NCI-H2196 (cell line): ENCODE results near the gene OPN1MW2.
"Not testable (repeated sequence)": the region's sequence is repeated elsewhere in the genome, so short reads cannot be mapped to it uniquely, and the experiment has no call there.

Experiments
- DNase-seq: peaks from one replicate; lab custom pipeline; 2025; ENCODE audit not compliant: unreplicated experiment; lab: John Stamatoyannopoulos, UW

Gene OPN1MW2

DNA sequence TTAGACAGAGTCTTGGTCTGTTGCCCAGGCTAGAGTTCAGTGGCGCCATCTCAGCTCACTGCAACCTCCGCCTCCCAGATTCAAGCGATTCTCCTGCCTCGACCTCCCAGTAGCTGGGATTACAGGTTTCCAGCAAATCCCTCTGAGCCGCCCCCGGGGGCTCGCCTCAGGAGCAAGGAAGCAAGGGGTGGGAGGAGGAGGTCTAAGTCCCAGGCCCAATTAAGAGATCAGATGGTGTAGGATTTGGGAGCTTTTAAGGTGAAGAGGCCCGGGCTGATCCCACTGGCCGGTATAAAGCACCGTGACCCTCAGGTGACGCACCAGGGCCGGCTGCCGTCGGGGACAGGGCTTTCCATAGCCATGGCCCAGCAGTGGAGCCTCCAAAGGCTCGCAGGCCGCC is at the start of gene OPN1MW2:
OPN1MW2 (plus strand) TSS at position 301 of the 400 bp plus-strand sequence; CDS start at position 361, 60 bp downstream.
- DNase-seq: not testable (repeated sequence)

DNA sequence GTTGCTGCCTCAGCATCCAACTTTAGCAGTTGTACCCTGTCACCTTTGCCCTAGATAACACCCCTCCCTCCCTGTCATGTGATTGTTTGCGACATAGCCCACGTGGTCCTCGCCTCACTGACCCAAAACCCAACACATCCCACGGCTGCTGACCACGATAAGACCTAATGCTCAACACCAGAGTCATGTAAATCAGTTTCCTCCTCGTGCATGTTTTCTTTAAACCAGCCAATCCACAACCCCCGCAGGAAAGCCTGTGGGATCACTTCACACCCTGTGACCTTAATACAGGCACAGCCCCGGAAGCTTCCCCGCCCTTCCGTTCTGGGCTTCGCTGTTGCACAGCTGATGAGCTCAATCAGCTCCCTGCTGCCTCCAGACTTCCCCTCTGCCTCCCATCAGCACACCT is 47.0 kb upstream of the OPN1MW2 start:
- not testable (repeated sequence) for DNase-seq

DNA sequence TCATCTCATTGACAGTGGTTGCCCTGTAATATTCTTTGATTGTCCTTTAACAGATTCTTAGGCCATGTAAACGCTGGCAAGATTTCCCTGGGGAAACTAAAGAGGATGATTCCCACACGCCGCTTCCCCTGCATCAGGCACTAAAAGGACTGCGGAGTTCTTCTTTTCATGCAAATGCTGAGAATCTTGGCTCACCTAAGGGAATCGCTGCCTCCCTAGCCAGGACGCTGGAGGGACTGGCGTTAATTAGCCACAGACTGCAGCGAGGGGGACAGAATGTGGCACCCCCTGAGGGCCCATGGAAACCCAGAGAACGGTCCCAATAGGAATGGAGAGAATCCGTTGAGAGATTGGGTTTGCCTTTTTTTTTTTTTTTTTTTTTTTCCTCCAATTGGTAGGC is 45.2 kb upstream of the OPN1MW2 start:
- DNase-seq: not testable (repeated sequence)

DNA sequence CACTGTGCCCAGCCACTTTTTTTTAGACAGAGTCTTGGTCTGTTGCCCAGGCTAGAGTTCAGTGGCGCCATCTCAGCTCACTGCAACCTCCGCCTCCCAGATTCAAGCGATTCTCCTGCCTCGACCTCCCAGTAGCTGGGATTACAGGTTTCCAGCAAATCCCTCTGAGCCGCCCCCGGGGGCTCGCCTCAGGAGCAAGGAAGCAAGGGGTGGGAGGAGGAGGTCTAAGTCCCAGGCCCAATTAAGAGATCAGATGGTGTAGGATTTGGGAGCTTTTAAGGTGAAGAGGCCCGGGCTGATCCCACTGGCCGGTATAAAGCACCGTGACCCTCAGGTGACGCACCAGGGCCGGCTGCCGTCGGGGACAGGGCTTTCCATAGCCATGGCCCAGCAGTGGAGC is 37.3 kb upstream of the OPN1MW2 start, which contains the start of gene OPN1MW:
OPN1MW (plus strand) TSS at position 301 of the 400 bp plus-strand sequence; CDS start at position 383, 82 bp downstream.
- not testable (repeated sequence) for DNase-seq

DNA sequence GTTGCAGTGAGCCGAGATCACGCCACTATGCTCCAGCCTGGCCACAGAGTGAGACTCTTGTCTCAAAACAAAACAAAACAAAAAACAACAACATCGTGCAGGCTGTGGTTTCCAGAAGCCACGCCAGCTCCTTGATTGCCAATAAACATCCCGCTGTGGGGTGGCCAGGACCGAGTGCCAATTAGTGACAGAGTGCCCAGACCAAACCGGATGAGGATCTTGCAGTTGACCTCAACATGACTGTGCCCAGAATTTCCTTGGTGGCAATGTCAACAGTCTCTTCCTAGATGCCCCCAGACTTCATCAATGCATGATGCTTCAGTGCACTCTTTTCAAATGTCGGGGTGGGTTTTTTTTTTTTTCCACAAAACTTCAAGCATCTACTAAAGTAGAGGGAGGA is 35.8 kb upstream of the OPN1MW2 start:
- not testable (repeated sequence) for DNase-seq

DNA sequence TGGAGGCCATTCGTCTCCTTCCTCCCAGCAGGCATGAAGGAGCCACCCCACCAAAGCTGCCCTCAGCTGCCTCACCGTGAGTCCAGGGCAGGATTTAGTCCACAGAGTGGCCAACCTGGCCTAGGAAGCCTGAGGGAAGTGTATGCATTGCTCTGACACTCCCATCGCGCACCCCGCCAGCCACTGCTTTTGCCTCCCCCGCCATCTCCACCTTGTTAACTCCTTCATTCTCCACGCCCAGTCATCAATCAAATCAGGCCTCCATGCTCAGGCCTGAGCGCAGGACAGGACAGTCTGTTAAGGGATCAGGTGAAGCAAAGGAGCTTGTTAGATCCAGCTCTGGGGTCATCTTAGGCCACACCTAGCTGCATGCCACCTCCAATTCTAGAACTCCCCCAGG is 26.7 kb upstream of the OPN1MW2 start:
- DNase-seq: not testable (repeated sequence)

DNA sequence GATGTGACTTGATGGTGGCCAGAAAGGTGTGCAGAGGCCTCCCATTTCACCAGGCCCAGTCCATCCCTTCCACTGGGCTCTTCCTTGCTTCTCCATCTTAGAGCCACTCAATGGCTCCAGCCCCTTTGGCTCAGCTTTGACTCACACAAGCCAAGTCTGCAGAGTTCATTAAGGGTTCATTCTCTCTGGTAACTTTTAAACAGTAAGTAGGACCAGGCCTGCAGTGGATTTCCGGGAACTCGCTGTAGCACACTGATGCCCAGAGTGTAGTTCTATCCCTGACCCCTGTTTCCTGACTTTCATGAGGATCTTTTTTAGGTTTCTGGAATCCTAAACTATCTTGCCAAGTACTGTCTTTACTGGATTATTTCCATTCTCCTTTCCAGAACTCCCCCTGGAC is 25.2 kb upstream of the OPN1MW2 start:
- DNase-seq: not testable (repeated sequence)

DNA sequence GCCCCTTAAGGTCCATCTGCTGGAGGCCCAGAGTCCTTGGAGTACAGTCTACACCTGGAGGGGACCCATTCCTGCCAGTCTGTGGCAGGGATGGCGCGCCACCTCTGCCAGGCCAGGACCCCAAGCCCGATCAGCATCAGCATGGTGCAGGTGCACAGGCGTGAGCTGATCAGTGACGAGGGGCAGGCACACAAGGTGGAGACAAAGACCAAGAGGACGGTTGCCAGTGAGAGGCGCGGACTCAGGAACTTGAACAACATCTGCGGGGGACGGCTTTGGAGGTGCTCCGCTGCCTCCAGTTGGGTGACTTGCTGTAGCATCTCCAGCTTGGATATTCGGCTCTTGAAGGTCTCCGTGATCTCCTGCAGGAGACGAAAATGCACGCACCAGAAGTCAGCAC is 23.1 kb upstream of the OPN1MW2 start:
- not testable (repeated sequence) for DNase-seq

DNA sequence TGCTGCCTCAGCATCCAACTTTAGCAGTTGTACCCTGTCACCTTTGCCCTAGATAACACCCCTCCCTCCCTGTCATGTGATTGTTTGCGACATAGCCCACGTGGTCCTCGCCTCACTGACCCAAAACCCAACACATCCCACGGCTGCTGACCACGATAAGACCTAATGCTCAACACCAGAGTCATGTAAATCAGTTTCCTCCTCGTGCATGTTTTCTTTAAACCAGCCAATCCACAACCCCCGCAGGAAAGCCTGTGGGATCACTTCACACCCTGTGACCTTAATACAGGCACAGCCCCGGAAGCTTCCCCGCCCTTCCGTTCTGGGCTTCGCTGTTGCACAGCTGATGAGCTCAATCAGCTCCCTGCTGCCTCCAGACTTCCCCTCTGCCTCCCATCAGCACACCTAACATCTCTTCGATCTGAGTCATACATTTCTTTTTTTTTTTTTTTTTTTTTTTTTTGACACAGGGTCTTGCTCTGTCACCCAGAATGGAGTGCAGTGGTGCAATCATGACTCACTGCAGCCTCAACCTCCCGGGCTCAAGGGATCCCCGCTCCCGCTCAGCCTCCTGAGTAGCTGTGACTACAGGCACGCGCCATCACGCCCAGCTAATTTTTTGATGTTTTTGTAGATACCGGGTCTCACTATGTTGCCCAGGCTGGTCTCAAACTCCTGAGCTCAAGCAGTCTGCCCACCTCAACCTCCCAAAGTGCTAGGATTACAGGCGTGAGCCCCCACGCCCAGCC is 9.7 kb upstream of the OPN1MW2 start:
- DNase-seq: not testable (repeated sequence)

DNA sequence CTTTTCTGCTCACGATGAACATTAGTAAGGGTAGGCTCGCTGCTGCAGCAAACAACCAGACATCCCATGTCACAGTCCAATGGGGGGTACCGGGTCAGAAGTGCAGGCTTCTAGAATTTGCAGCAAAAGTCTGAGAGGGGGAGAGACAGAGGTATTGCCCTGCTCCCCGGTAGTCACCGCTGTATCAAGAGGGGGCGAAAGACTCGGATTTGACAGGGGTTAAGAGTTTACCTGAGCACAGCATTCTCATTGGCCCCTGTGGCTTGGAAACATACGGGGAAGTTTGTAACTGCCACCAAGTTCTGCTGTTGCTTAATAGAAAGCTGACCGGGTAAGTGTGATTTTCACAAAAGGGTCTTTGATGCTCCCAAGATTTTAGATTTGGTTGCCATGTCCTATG is 8.5 kb upstream of the OPN1MW2 start:
- DNase-seq: not testable (repeated sequence)

DNA sequence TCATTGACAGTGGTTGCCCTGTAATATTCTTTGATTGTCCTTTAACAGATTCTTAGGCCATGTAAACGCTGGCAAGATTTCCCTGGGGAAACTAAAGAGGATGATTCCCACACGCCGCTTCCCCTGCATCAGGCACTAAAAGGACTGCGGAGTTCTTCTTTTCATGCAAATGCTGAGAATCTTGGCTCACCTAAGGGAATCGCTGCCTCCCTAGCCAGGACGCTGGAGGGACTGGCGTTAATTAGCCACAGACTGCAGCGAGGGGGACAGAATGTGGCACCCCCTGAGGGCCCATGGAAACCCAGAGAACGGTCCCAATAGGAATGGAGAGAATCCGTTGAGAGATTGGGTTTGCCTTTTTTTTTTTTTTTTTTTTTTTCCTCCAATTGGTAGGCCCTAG is 8.1 kb upstream of the OPN1MW2 start:
- not testable (repeated sequence) for DNase-seq

DNA sequence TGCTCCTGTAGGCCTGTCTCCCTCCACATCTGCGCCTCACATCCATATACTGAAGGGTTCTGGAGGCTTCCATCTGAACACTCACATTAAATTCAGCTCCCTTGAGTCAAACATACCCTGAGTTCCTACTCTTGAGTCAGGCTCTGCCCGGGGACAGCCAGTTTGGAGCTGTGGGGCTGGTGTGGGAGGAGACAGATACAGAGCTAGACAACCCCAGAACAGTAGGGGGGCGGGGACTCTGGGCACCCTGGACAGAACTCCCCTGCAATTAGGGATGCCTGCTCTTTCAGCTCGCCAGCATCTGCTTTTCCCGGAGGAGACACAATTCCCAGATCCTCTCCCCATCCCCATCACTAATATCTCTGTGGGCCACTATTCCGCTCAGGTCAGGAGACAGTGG is 5.7 kb downstream of the OPN1MW2 start:
- not testable (repeated sequence) for DNase-seq

DNA sequence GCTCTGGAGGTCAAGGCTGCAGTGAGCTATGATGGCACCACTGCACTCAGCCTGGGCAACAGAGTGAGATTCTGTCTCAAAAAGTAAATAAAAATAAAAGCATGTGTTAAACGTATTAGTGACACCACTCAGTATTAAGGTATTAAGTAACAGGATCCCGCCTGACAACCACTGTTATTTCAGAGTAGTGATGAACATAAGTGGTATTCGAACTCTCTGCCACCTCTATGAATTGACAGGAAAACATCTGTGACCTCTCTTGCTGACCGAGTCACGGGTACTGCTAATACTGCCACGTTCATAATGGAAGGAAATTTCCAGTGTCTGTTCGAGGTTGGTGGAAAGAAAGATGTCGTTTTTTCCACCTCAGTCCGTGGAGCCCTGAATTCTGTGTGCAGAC is 7.2 kb downstream of the OPN1MW2 start:
- not testable (repeated sequence) for DNase-seq

DNA sequence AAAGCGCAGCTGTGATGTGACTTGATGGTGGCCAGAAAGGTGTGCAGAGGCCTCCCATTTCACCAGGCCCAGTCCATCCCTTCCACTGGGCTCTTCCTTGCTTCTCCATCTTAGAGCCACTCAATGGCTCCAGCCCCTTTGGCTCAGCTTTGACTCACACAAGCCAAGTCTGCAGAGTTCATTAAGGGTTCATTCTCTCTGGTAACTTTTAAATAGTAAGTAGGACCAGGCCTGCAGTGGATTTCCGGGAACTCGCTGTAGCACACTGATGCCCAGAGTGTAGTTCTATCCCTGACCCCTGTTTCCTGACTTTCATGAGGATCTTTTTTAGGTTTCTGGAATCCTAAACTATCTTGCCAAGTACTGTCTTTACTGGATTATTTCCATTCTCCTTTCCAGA is 11.9 kb downstream of the OPN1MW2 start:
- not testable (repeated sequence) for DNase-seq

DNA sequence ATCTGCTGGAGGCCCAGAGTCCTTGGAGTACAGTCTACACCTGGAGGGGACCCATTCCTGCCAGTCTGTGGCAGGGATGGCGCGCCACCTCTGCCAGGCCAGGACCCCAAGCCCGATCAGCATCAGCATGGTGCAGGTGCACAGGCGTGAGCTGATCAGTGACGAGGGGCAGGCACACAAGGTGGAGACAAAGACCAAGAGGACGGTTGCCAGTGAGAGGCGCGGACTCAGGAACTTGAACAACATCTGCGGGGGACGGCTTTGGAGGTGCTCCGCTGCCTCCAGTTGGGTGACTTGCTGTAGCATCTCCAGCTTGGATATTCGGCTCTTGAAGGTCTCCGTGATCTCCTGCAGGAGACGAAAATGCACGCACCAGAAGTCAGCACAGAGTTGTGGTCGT is 14.1 kb downstream of the OPN1MW2 start:
- not testable (repeated sequence) for DNase-seq

DNA sequence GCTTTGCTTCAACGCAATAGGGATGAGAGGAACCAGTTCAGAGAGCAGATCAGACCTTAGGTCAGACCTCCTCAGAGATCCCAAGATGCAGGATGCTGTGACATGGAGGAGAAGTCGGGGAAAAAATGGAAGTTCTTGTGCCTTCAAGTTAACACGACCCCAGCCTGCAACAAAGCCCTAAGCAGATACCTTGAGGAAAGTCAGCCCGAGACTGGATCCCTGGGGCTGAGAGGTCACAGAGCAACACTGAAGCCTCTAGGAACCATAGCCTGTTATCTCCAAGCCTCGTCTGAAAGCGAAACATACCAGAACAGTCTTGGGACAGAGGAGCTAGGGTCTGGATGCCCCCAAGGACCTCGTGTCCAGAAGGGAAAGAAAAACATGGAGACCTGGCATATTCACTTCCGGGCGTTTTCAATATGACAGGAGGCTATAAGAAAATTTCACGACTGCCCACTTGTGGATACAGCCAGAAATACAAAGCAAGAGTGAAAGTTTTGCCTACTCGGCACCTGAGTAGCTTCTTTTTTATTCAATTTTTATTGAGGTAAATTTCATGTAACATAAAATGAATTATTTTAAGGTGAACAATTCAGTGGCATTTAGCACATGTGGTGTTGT is 19.5 kb downstream of the OPN1MW2 start:
- DNase-seq: not testable (repeated sequence)

DNA sequence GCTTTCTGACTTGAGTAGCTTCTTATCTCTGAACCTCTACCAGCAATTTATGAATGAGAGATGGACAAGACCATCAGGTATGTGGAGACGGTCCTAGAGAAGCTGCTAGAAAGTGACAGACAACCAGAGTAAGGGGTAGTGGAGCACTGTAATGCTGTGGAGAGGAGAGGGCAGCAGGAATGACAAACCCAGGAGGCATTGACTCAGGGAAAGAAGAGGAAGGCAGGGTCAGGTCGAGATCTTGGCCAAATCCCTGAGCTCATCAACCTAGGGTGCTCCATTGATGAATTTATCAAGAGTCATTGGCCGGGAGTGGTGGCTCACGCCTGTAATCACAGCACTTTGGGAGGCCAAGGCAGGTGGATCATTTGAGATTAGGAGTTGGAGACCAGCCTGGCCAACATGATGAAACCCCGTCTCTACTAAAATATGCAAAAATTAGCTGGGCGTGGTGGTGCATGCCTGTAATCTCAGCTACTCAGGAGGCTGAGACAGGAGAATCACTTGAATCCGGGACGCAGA is 20.5 kb downstream of the OPN1MW2 start:
- DNase-seq: not testable (repeated sequence)

DNA sequence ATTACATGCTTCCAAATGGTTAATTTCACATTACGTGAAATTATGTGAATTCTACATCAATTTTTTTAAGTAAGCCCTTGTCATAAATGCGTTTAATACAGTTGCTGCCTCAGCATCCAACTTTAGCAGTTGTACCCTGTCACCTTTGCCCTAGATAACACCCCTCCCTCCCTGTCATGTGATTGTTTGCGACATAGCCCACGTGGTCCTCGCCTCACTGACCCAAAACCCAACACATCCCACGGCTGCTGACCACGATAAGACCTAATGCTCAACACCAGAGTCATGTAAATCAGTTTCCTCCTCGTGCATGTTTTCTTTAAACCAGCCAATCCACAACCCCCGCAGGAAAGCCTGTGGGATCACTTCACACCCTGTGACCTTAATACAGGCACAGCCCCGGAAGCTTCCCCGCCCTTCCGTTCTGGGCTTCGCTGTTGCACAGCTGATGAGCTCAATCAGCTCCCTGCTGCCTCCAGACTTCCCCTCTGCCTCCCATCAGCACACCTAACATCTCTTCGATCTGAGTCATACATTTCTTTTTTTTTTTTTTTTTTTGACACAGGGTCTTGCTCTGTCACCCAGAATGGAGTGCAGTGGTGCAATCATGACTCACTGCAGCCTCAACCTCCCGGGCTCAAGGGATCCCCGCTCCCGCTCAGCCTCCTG is 28.0 kb downstream of the OPN1MW2 start:
- not testable (repeated sequence) for DNase-seq

DNA sequence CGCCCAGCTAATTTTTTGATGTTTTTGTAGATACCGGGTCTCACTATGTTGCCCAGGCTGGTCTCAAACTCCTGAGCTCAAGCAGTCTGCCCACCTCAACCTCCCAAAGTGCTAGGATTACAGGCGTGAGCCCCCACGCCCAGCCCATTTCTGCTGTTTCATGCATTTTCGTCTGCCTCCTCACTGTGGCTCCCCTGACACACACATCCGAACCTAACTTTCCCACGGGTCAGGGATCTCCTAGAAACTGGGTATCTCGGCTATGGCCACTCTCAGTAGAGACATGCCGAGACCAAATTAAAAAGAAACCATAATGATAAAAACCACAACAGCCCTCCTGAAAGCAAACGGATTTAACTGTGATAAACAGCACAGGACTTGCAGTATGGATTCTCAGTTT is 28.5 kb downstream of the OPN1MW2 start:
- DNase-seq: not testable (repeated sequence)

DNA sequence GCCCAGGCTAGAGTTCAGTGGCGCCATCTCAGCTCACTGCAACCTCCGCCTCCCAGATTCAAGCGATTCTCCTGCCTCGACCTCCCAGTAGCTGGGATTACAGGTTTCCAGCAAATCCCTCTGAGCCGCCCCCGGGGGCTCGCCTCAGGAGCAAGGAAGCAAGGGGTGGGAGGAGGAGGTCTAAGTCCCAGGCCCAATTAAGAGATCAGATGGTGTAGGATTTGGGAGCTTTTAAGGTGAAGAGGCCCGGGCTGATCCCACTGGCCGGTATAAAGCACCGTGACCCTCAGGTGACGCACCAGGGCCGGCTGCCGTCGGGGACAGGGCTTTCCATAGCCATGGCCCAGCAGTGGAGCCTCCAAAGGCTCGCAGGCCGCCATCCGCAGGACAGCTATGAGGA is 37.7 kb downstream of the OPN1MW2 start, which contains the start of gene OPN1MW3:
OPN1MW3 (plus strand) TSS at position 301 of the 400 bp plus-strand sequence; CDS start at position 339, 38 bp downstream.
- not testable (repeated sequence) for DNase-seq

DNA sequence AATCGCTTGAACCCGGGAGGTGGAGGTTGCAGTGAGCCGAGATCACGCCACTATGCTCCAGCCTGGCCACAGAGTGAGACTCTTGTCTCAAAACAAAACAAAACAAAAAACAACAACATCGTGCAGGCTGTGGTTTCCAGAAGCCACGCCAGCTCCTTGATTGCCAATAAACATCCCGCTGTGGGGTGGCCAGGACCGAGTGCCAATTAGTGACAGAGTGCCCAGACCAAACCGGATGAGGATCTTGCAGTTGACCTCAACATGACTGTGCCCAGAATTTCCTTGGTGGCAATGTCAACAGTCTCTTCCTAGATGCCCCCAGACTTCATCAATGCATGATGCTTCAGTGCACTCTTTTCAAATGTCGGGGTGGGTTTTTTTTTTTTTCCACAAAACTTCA is 39.2 kb downstream of the OPN1MW2 start:
- DNase-seq: not testable (repeated sequence)
